Neural progenitor cell (in vitro differentiated cells): ENCODE results near the gene RHBG. TPM values are rescaled to one million over a fixed set of nuclear protein-coding genes. Genes with fewer than 3 reads are reported as not detected.
A peak's percentile ranks its signal among the peaks of the same experiment; 100 is the strongest.
"Not testable (repeated sequence)": the region's sequence is repeated elsewhere in the genome, so short reads cannot be mapped to it uniquely, and the experiment has no call there.

ENCODE experiments used
- DNase-seq: peaks from one replicate; pipeline ENCODE4 v3.0.0-alpha.2; 2016; ENCODE audit warnings: low spot score
- H2AFZ ChIP-seq: fragments of 200-600 bp; sonication (generic); replicated peaks from 2 replicates; pipeline ENCODE4 v1.6.1; 2016; ENCODE audit warnings: antibody characterized with exemption
- H3F3A ChIP-seq: fragments of 200-600 bp; sonication (generic); 2 replicates; pipeline ENCODE4 v1.6.1; 2016; ENCODE audit warnings: antibody characterized with exemption, low read depth
- H3K27ac ChIP-seq: fragments of 200-600 bp; sonication (generic); 2 replicates; pipeline ENCODE4 v1.5.1; 2016; ENCODE audit warnings: mild to moderate bottlenecking
- H3K27me3 ChIP-seq: fragments of 200-600 bp; sonication (generic); 2 replicates; pipeline ENCODE4 v1.6.1; 2016; ENCODE audit warnings: mild to moderate bottlenecking, moderate library complexity
- H3K36me3 ChIP-seq: fragments of 200-600 bp; sonication (generic); 2 replicates; pipeline ENCODE4 v1.5.1; 2016
- H3K4me1 ChIP-seq: fragments of 200-600 bp; sonication (generic); 2 replicates; pipeline ENCODE4 v1.6.1; 2016; ENCODE audit warnings: mixed run types
- H3K4me2 ChIP-seq: fragments of 200-600 bp; sonication (generic); 2 replicates; pipeline ENCODE4 v1.6.1; 2016
- H3K4me3 ChIP-seq: fragments of 200-600 bp; sonication (generic); 2 replicates; pipeline ENCODE4 v1.5.1; 2016
- H3K79me2 ChIP-seq: fragments of 200-600 bp; sonication (generic); 2 replicates; pipeline ENCODE4 v1.6.1; 2016; ENCODE audit warnings: low read depth
- H3K9ac ChIP-seq: fragments of 200-600 bp; sonication (generic); 2 replicates; pipeline ENCODE4 v1.6.1; 2016
- H3K9me3 ChIP-seq: fragments of 200-600 bp; sonication (generic); 2 replicates; pipeline ENCODE4 v1.5.1; 2016; ENCODE audit warnings: low read depth
- H4K20me1 ChIP-seq: fragments of 200-600 bp; sonication (generic); 2 replicates; pipeline ENCODE4 v1.6.1; 2016; ENCODE audit warnings: low read depth
- H3K27ac Mint-ChIP-seq: 3 replicates; pipeline ENCODE4 v1.8.0; 2021; ENCODE audit warnings: mixed read lengths
- H3K27me3 Mint-ChIP-seq: 2 replicates; pipeline ENCODE4 v1.8.0; 2022; ENCODE audit warnings: low read depth, mild to moderate bottlenecking, inconsistent platforms, moderate library complexity, mixed read lengths; ENCODE audit not compliant: insufficient read depth
- H3K36me3 Mint-ChIP-seq: 3 replicates; pipeline ENCODE4 v1.8.0; 2021; ENCODE audit warnings: mixed read lengths
- H3K4me1 Mint-ChIP-seq: 3 replicates; pipeline ENCODE4 v1.8.0; 2021; ENCODE audit warnings: mixed read lengths
- H3K4me3 Mint-ChIP-seq: 3 replicates; pipeline ENCODE4 v1.8.0; 2021; ENCODE audit warnings: mild to moderate bottlenecking, moderate library complexity, mixed read lengths
- H3K9me3 Mint-ChIP-seq: 3 replicates; pipeline ENCODE4 v1.8.0; 2020; ENCODE audit warnings: mixed read lengths
- CTCF ChIP-seq: fragments of 200-600 bp; sonication (generic); IDR thresholded peaks from 2 replicates; pipeline ENCODE4 v1.5.1; 2017; ENCODE audit warnings: antibody characterized with exemption, mild to moderate bottlenecking
- EZH2 ChIP-seq: fragments of 200-600 bp; sonication (generic); IDR thresholded peaks from 2 replicates; pipeline ENCODE4 v1.6.1; 2017; ENCODE audit warnings: antibody characterized with exemption, mild to moderate bottlenecking, moderate library complexity
- EZH2phosphoT487 ChIP-seq: fragments of 200-600 bp; sonication (generic); IDR thresholded peaks from 2 replicates; pipeline ENCODE4 v1.6.1; 2017; ENCODE audit warnings: antibody characterized with exemption
- total RNA-seq: library from RNA; depleted of rRNA; stranded (reverse); fragments of >200 nt; gene quantifications from 2 replicates; pipeline ENCODE4 v1.2.3, GENCODE V29; 2015; ENCODE audit warnings: low replicate concordance

Gene RHBG
- not detected in 2 replicates for total RNA-seq

GRCh38 chr1:156368889-156369684 lies at the start of gene RHBG:
Gene RHBG (plus strand): TSS chr1:156369211. CDS start chr1:156369250, 39 bp downstream.
- TF ChIP-seq CTCF (no peak), EZH2phosphoT487 (peak; percentile 41), EZH2 (peak; percentile 68)
- Histone ChIP-seq H3K9me3 (no peaks in the 10 kb centered on the region), H3K4me2 (peak within 1 kb of the TSS; percentile 70), H3K27me3 (peaks cover 79% of the 10 kb centered on the region), H3K27ac (no peak within 1 kb of the TSS), H3F3A (peaks cover 8% of the 10 kb centered on the region), H2AFZ (peak within 1 kb of the TSS; percentile 30), H3K4me1 (peaks cover 10% of the 10 kb centered on the region), H3K36me3 (no peaks in the 10 kb centered on the region), H4K20me1 (no peaks in the 10 kb centered on the region), H3K4me3 (peak within 1 kb of the TSS; percentile 37), H3K9ac (no peak within 1 kb of the TSS), H3K79me2 (no peaks in the 10 kb centered on the region)
- H3K27ac Mint-ChIP-seq = no peak within 1 kb of the TSS
- H3K9me3 Mint-ChIP-seq = no peaks in the 10 kb centered on the region
- peak within 1 kb of the TSS; percentile 74 for H3K4me3 Mint-ChIP-seq
- peaks cover 55% of the 10 kb centered on the region for H3K27me3 Mint-ChIP-seq
- peaks cover 4% of the 10 kb centered on the region for H3K4me1 Mint-ChIP-seq
- peak; percentile 78 for DNase-seq
- no peaks in the 10 kb centered on the region for H3K36me3 Mint-ChIP-seq

- no peaks in the 10 kb centered on the region for H4K20me1 ChIP-seq
- peaks cover 51% of the 10 kb centered on the region for H3K36me3 ChIP-seq
- no peak for DNase-seq
- H3F3A ChIP-seq = peaks cover 25% of the 10 kb centered on the region
- TF ChIP-seq EZH2 = no peak
- no peak for TF ChIP-seq EZH2phosphoT487
- peak; percentile 66 for TF ChIP-seq CTCF
- H3K9ac ChIP-seq = no peak overlapping the region
- no peaks in the 10 kb centered on the region for H3K27me3 ChIP-seq
- no peaks in the 10 kb centered on the region for H3K4me1 Mint-ChIP-seq
- H2AFZ ChIP-seq = no peak overlapping the region
- H3K27me3 Mint-ChIP-seq = no peaks in the 10 kb centered on the region
- H3K27ac Mint-ChIP-seq = no peak overlapping the region
- no peaks in the 10 kb centered on the region for H3K9me3 Mint-ChIP-seq
- no peaks in the 10 kb centered on the region for H3K79me2 ChIP-seq
- no peak overlapping the region for H3K4me3 Mint-ChIP-seq
- H3K4me1 ChIP-seq = no peaks in the 10 kb centered on the region
- peaks cover 27% of the 10 kb centered on the region for H3K36me3 Mint-ChIP-seq
- H3K9me3 ChIP-seq = no peaks in the 10 kb centered on the region
- no peak overlapping the region for H3K4me2 ChIP-seq
- no peak overlapping the region for H3K27ac ChIP-seq
- no peak overlapping the region for H3K4me3 ChIP-seq
Observed at GRCh38 chr1:156319664-156320063, 49.3 kb upstream of the RHBG start.

GRCh38 chr1:156320560-156320959 lies 48.5 kb upstream of the RHBG start:
- Histone ChIP-seq H3K4me2 (no peak overlapping the region), H3K4me3 (no peak overlapping the region), H3K9me3 (no peaks in the 10 kb centered on the region), H3K27ac (no peak overlapping the region), H3K79me2 (peaks cover under 1% of the 10 kb centered on the region), H3F3A (peaks cover 25% of the 10 kb centered on the region), H3K36me3 (peaks cover 53% of the 10 kb centered on the region), H4K20me1 (no peaks in the 10 kb centered on the region), H2AFZ (no peak overlapping the region), H3K4me1 (no peaks in the 10 kb centered on the region), H3K9ac (no peak overlapping the region), H3K27me3 (no peaks in the 10 kb centered on the region)
- no peak for DNase-seq
- H3K9me3 Mint-ChIP-seq = no peaks in the 10 kb centered on the region
- no peaks in the 10 kb centered on the region for H3K4me1 Mint-ChIP-seq
- no peak overlapping the region for H3K4me3 Mint-ChIP-seq
- no peak for TF ChIP-seq EZH2phosphoT487
- no peak for TF ChIP-seq EZH2
- no peak for TF ChIP-seq CTCF
- no peak overlapping the region for H3K27ac Mint-ChIP-seq
- no peaks in the 10 kb centered on the region for H3K27me3 Mint-ChIP-seq
- H3K36me3 Mint-ChIP-seq = peaks cover 26% of the 10 kb centered on the region

- not testable (repeated sequence) for H3K4me1 Mint-ChIP-seq
Observed at GRCh38 chr1:156323179-156323578, 45.8 kb upstream of the RHBG start.

More at GRCh38 chr1:156323179-156323578, 45.8 kb upstream of the RHBG start:
- not testable (repeated sequence) for H3K79me2 ChIP-seq, H3K4me3 Mint-ChIP-seq, DNase-seq, H3K9me3 ChIP-seq, H3K9me3 Mint-ChIP-seq, H3K4me3 ChIP-seq, H2AFZ ChIP-seq, H3K4me1 ChIP-seq, H3K27ac Mint-ChIP-seq, H3K27ac ChIP-seq, H3K4me2 ChIP-seq, H3K9ac ChIP-seq, H4K20me1 ChIP-seq, H3K27me3 Mint-ChIP-seq, H3K27me3 ChIP-seq
- H3K36me3 Mint-ChIP-seq = peaks cover 15% of the 10 kb centered on the region
- Histone ChIP-seq H3K36me3 (peaks cover 37% of the 10 kb centered on the region), H3F3A (peaks cover 26% of the 10 kb centered on the region)
